Activated naive CD8-positive, alpha-beta T cell (primary cell): Measurements from ENCODE around the gene TNFRSF19.
"Not testable (repeated sequence)": the region's sequence is repeated elsewhere in the genome, so short reads cannot be mapped to it uniquely, and the experiment has no call there.

Experiments used
- H3K27ac Mint-ChIP-seq: one replicate; pipeline ENCODE4 v1.8.0; 2021; ENCODE audit warnings: mixed read lengths
- H3K27me3 Mint-ChIP-seq: one replicate; pipeline ENCODE4 v1.8.0; 2021; ENCODE audit warnings: mixed read lengths
- H3K36me3 Mint-ChIP-seq: one replicate; pipeline ENCODE4 v1.8.0; 2021; ENCODE audit warnings: mixed read lengths
- H3K4me1 Mint-ChIP-seq: one replicate; pipeline ENCODE4 v1.8.0; 2021; ENCODE audit warnings: low read depth, mixed read lengths
- H3K4me3 Mint-ChIP-seq: one replicate; pipeline ENCODE4 v1.8.0; 2021; ENCODE audit warnings: mild to moderate bottlenecking, mixed read lengths
- H3K9me3 Mint-ChIP-seq: one replicate; pipeline ENCODE4 v1.8.0; 2021; ENCODE audit warnings: low read depth, mixed read lengths

Gene TNFRSF19

GRCh38 chr13:23580684-23581060 is 10.5 kb downstream of the TNFRSF19 start:
- Mint-ChIP-seq H3K27ac (no peak overlapping the region), H3K36me3 (no peaks in the 10 kb centered on the region), H3K4me3 (peak overlapping the region; percentile 77), H3K4me1 (peaks cover 17% of the 10 kb centered on the region), H3K27me3 (peaks cover 31% of the 10 kb centered on the region), H3K9me3 (no peaks in the 10 kb centered on the region)

GRCh38 chr13:23583491-23583890 is 13.3 kb downstream of the TNFRSF19 start:
- no peak overlapping the region for H3K4me3 Mint-ChIP-seq

GRCh38 chr13:23584275-23584674 is 14.1 kb downstream of the TNFRSF19 start:
- peaks cover 9% of the 10 kb centered on the region for H3K4me1 Mint-ChIP-seq
- no peaks in the 10 kb centered on the region for H3K9me3 Mint-ChIP-seq
- no peaks in the 10 kb centered on the region for H3K36me3 Mint-ChIP-seq
- no peak overlapping the region for H3K27ac Mint-ChIP-seq
- H3K4me3 Mint-ChIP-seq = no peak overlapping the region
- peaks cover 37% of the 10 kb centered on the region for H3K27me3 Mint-ChIP-seq

More at GRCh38 chr13:23583491-23583890, 13.3 kb downstream of the TNFRSF19 start:
- Mint-ChIP-seq H3K9me3 (no peaks in the 10 kb centered on the region), H3K27me3 (peaks cover 34% of the 10 kb centered on the region), H3K27ac (no peak overlapping the region), H3K36me3 (no peaks in the 10 kb centered on the region), H3K4me1 (peaks cover 10% of the 10 kb centered on the region)

- no peaks in the 10 kb centered on the region for H3K9me3 Mint-ChIP-seq
- H3K27me3 Mint-ChIP-seq = peaks cover 28% of the 10 kb centered on the region
- no peak overlapping the region for H3K27ac Mint-ChIP-seq
- no peak overlapping the region for H3K4me3 Mint-ChIP-seq
- no peaks in the 10 kb centered on the region for H3K4me1 Mint-ChIP-seq
- H3K36me3 Mint-ChIP-seq = no peaks in the 10 kb centered on the region
These were observed 16.1 kb downstream of the TNFRSF19 start for GRCh38 chr13:23586336-23586735.

GRCh38 chr13:23588666-23589065 is 18.5 kb downstream of the TNFRSF19 start:
- peaks cover 19% of the 10 kb centered on the region for H3K27me3 Mint-ChIP-seq
- no peak overlapping the region for H3K4me3 Mint-ChIP-seq
- H3K36me3 Mint-ChIP-seq = no peaks in the 10 kb centered on the region
- no peaks in the 10 kb centered on the region for H3K9me3 Mint-ChIP-seq
- H3K4me1 Mint-ChIP-seq = no peaks in the 10 kb centered on the region
- no peak overlapping the region for H3K27ac Mint-ChIP-seq

GRCh38 chr13:23592596-23592995 is 22.4 kb downstream of the TNFRSF19 start:
- H3K4me3 Mint-ChIP-seq = no peak overlapping the region
- no peak overlapping the region for H3K27ac Mint-ChIP-seq
- no peaks in the 10 kb centered on the region for H3K9me3 Mint-ChIP-seq
- H3K27me3 Mint-ChIP-seq = peaks cover 13% of the 10 kb centered on the region
- no peaks in the 10 kb centered on the region for H3K4me1 Mint-ChIP-seq
- H3K36me3 Mint-ChIP-seq = no peaks in the 10 kb centered on the region

- H3K27ac Mint-ChIP-seq = no peak overlapping the region
- no peaks in the 10 kb centered on the region for H3K9me3 Mint-ChIP-seq
- peaks cover 15% of the 10 kb centered on the region for H3K27me3 Mint-ChIP-seq
- no peaks in the 10 kb centered on the region for H3K4me1 Mint-ChIP-seq
- H3K36me3 Mint-ChIP-seq = no peaks in the 10 kb centered on the region
- H3K4me3 Mint-ChIP-seq = no peak overlapping the region
These were observed 22.9 kb downstream of the TNFRSF19 start for GRCh38 chr13:23593148-23593547.

GRCh38 chr13:23594290-23594689 is 24.1 kb downstream of the TNFRSF19 start:
- not testable (repeated sequence) for H3K36me3 Mint-ChIP-seq, H3K4me3 Mint-ChIP-seq, H3K27ac Mint-ChIP-seq, H3K9me3 Mint-ChIP-seq, H3K4me1 Mint-ChIP-seq
- H3K27me3 Mint-ChIP-seq = peaks cover 14% of the 10 kb centered on the region

- Mint-ChIP-seq H3K9me3 (peaks cover 7% of the 10 kb centered on the region), H3K4me3 (no peak overlapping the region), H3K4me1 (no peaks in the 10 kb centered on the region), H3K36me3 (peaks cover 8% of the 10 kb centered on the region), H3K27ac (no peak overlapping the region), H3K27me3 (peaks cover 18% of the 10 kb centered on the region)
These were observed 28.2 kb downstream of the TNFRSF19 start for GRCh38 chr13:23598369-23598768.

- Mint-ChIP-seq H3K36me3 (peaks cover 8% of the 10 kb centered on the region), H3K27ac (no peak overlapping the region), H3K9me3 (peaks cover 7% of the 10 kb centered on the region), H3K4me1 (no peaks in the 10 kb centered on the region), H3K27me3 (peaks cover 18% of the 10 kb centered on the region), H3K4me3 (no peak overlapping the region)
These were observed 29.1 kb downstream of the TNFRSF19 start for GRCh38 chr13:23599083-23599925.

GRCh38 chr13:23600100-23600499 is 29.9 kb downstream of the TNFRSF19 start:
- Mint-ChIP-seq H3K4me1 (no peaks in the 10 kb centered on the region), H3K4me3 (no peak overlapping the region), H3K27ac (no peak overlapping the region), H3K9me3 (peaks cover 7% of the 10 kb centered on the region), H3K27me3 (peaks cover 15% of the 10 kb centered on the region), H3K36me3 (peaks cover 8% of the 10 kb centered on the region)

GRCh38 chr13:23600534-23600933 is 30.3 kb downstream of the TNFRSF19 start:
- Mint-ChIP-seq H3K4me1 (no peaks in the 10 kb centered on the region), H3K27ac (no peak overlapping the region), H3K9me3 (peaks cover 7% of the 10 kb centered on the region), H3K27me3 (peaks cover 13% of the 10 kb centered on the region), H3K4me3 (no peak overlapping the region), H3K36me3 (peaks cover 8% of the 10 kb centered on the region)

GRCh38 chr13:23605831-23606230 is 35.6 kb downstream of the TNFRSF19 start:
- H3K36me3 Mint-ChIP-seq = no peaks in the 10 kb centered on the region

GRCh38 chr13:23608138-23608537 is 37.9 kb downstream of the TNFRSF19 start:
- Mint-ChIP-seq H3K4me3 (no peak overlapping the region), H3K36me3 (no peaks in the 10 kb centered on the region), H3K27ac (no peak overlapping the region), H3K9me3 (no peaks in the 10 kb centered on the region), H3K27me3 (peaks cover 3% of the 10 kb centered on the region), H3K4me1 (peaks cover 7% of the 10 kb centered on the region)

More at GRCh38 chr13:23605831-23606230, 35.6 kb downstream of the TNFRSF19 start:
- Mint-ChIP-seq H3K27ac (no peak overlapping the region), H3K9me3 (no peaks in the 10 kb centered on the region), H3K4me3 (no peak overlapping the region), H3K4me1 (peaks cover 7% of the 10 kb centered on the region), H3K27me3 (peaks cover 8% of the 10 kb centered on the region)

- H3K27me3 Mint-ChIP-seq = peaks cover 3% of the 10 kb centered on the region
- H3K27ac Mint-ChIP-seq = no peak overlapping the region
- H3K9me3 Mint-ChIP-seq = no peaks in the 10 kb centered on the region
- H3K36me3 Mint-ChIP-seq = no peaks in the 10 kb centered on the region
- H3K4me3 Mint-ChIP-seq = peak overlapping the region; percentile 37
- H3K4me1 Mint-ChIP-seq = peaks cover 7% of the 10 kb centered on the region
These were observed 38.6 kb downstream of the TNFRSF19 start for GRCh38 chr13:23608701-23609413.
